Transverse colon (tissue), 4 donors: ENCODE results near the gene TBC1D8.

Source experiments
- EP300 ChIP-seq: sonication (generic); formaldehyde crosslinking; IDR thresholded peaks from one replicate; pipeline ENCODE4 v1.6.1; 2017; ENCODE audit warnings: antibody characterized with exemption, low read depth
- POLR2AphosphoS5 ChIP-seq, 3 donors: sonication (generic); formaldehyde crosslinking; IDR thresholded peaks; one replicate each; pipeline ENCODE4 v1.6.1; 2016; ENCODE audit warnings: antibody characterized with exemption in 3 of 3
- TF ChIP-seq, protein P1 (sequence below), 5 experiments: fragments of 200-600 bp in 3 of 5; fragments of 450-650 bp in 2 of 5; sonication (generic) in 3 of 5; IDR thresholded peaks; 1 replicate in 2 of 5; 2 replicates in 3 of 5; pipeline ENCODE4 v1.5.1; 2016 to 2017; ENCODE audit warnings: antibody characterized with exemption in 5 of 5, inconsistent platforms in 3 of 5, mild to moderate bottlenecking in 2 of 5, moderate library complexity in 1 of 5

DNA sequence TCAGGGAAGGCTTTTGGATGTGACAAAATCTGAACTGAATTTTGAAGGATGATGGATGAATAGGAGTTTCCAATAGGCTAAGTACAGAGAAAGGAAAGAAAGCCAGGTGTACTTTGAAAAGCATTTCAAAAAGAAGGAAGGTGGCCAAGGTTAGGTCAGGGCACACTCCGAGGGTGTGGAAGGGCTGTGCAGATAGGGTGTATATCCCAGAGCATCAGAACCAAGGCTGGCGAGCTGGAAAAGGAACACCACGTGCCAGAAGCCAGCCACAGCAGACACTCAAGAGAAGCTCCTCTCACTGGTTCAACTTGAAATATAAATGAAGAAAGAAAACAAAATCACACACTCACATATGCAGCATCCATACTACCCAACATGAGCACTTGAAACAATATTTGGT, 98.1 kb downstream of the TBC1D8 start:
- TF ChIP-seq, protein P1, sequence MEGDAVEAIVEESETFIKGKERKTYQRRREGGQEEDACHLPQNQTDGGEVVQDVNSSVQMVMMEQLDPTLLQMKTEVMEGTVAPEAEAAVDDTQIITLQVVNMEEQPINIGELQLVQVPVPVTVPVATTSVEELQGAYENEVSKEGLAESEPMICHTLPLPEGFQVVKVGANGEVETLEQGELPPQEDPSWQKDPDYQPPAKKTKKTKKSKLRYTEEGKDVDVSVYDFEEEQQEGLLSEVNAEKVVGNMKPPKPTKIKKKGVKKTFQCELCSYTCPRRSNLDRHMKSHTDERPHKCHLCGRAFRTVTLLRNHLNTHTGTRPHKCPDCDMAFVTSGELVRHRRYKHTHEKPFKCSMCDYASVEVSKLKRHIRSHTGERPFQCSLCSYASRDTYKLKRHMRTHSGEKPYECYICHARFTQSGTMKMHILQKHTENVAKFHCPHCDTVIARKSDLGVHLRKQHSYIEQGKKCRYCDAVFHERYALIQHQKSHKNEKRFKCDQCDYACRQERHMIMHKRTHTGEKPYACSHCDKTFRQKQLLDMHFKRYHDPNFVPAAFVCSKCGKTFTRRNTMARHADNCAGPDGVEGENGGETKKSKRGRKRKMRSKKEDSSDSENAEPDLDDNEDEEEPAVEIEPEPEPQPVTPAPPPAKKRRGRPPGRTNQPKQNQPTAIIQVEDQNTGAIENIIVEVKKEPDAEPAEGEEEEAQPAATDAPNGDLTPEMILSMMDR (IDR thresholded peaks at IDR 0.05), result no peak
- no peak for TF ChIP-seq EP300
- TF ChIP-seq POLR2AphosphoS5 (IDR thresholded peaks at IDR 0.05), result no peak
